Neuron (in vitro differentiated cells): Measurements from ENCODE around the gene COMMD2.

Experiments
- H2AFZ ChIP-seq: one replicate; pipeline ENCODE4 v1.6.1; 2013; ENCODE audit warnings: low read depth, mild to moderate bottlenecking, inconsistent platforms, low read length, moderate library complexity
- H3K27me3 ChIP-seq: one replicate; pipeline ENCODE4 v1.6.1; 2013; ENCODE audit warnings: low read length; ENCODE audit not compliant: insufficient read depth
- H3K36me3 ChIP-seq: one replicate; pipeline ENCODE4 v1.6.1; 2013; ENCODE audit warnings: low read length; ENCODE audit not compliant: insufficient read depth
- H3K4me1 ChIP-seq: one replicate; pipeline ENCODE4 v1.6.1; 2013; ENCODE audit warnings: low read length; ENCODE audit not compliant: insufficient read depth
- H3K4me3 ChIP-seq: 2 replicates; pipeline ENCODE4 v1.5.1; 2013; ENCODE audit warnings: mild to moderate bottlenecking, low read length, moderate library complexity
- H3K9me3 ChIP-seq: one replicate; pipeline ENCODE4 v1.6.1; 2013; ENCODE audit warnings: low read length

COMMD2 gene

DNA sequence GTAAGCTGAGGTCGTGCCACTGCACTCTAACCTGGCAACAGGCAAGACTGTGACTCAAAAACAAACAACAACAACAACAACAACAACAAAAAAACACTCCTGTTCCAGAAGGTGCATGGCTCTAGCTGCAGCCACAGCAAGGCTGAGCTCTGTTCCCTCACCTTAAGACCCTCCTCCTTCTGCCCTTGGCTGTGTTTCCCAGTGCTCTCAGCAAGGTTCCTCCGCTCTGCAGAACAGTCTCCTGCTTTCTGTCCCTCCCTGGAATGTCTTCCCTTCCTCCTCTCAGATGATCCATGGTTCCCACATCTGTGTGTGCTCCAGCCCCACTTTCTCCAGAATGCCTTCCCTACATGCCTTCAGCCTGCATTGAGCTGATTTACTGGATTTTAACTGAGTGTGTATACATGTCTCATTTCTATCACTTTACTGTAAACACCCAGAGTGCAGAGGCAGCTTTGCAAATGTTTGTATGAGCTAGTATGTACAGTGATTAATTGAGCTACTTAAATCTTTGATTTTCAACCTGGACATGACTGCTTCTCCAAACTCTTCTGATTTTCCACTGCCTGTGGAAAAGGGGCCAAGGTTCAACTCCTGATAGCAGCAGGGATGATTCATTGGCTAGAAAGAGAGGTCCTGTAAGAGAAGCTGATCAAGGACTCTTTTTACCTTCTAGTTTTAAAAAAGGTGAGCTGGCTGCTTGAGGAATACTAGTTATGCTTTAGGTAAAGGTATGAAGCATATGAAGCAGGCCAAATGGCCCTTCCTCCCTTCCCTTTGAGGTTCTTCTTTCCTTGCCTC lies 25.3 kb upstream of the COMMD2 start:
- Histone ChIP-seq H2AFZ (no peak overlapping the region), H3K27me3 (peaks cover 10% of the 10 kb centered on the region), H3K36me3 (no peaks in the 10 kb centered on the region), H3K4me3 (no peak overlapping the region), H3K9me3 (no peaks in the 10 kb centered on the region), H3K4me1 (no peaks in the 10 kb centered on the region)

DNA sequence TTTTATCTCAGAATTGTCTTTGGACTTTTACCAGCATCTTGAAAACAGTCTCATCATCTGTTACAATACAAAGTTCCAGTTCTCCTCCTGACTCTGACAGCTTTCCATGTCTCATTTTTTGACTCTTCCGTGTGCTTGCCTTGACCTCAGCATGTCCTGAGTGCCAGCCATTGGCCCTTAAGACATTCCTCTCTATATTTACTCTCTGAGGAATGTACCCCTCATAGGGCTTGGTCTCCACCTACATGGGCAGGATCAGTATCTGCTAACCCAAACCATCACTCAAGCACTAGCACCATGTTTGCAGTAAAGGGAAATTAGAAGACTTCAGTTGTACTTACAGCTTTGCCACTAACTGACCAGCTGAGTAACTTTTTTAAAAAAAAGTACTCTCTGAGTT lies 23.9 kb upstream of the COMMD2 start:
- H3K4me1 ChIP-seq: no peaks in the 10 kb centered on the region
- H3K27me3 ChIP-seq: peaks cover 10% of the 10 kb centered on the region
- no peak overlapping the region for H2AFZ ChIP-seq
- H3K4me3 ChIP-seq: no peak overlapping the region
- no peaks in the 10 kb centered on the region for H3K36me3 ChIP-seq
- no peaks in the 10 kb centered on the region for H3K9me3 ChIP-seq

DNA sequence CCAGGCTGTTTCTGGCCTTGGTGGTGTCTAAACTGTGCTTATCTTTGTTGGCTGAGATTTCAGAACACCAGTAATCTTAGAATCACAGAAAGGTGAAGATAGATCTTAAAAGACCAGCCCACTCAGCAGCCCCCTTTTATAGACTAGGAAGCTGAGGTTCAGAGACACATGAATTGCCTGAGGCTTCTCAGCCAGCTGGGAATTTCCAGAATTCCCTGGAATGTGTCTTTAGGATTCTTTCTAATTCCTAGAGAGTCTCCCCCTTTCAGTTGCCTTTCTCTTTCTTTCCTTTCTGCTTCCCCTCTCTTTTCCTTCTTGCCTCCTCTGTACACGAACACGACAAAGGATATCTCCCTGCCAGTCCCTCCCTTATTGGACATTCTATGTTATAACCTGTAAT lies 20.6 kb upstream of the COMMD2 start:
- Histone ChIP-seq H2AFZ (no peak overlapping the region), H3K36me3 (no peaks in the 10 kb centered on the region), H3K9me3 (no peaks in the 10 kb centered on the region), H3K4me1 (no peaks in the 10 kb centered on the region), H3K27me3 (peaks cover 8% of the 10 kb centered on the region), H3K4me3 (no peak overlapping the region)

DNA sequence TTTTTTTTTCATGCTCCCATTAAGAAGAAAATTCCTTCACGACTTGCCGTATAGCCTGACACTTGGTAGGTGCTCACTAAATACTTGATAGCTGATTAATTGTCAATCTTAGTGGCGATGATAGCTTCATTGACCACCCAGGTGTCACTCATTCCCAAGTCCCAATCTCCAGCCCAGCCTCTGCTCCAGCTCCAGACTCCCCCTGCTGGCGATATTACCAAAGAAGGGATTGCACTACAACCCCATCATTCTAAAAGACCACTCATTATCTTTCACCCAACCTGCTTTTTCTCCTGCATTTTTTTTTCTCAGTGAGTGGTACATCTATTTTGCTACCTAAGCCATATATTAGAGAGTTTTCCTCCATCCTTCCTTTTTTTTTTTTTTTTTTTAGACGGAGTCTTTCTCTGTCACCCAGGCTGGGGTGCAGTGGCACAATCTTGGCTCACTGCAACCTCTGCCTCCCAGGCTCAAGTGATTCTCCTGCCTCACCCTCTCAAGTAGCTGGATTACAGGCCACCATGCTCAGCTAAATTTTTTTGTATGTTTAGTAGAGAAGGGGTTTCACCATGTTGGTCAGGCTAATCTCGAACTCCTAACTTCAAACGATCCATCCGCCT lies 19.5 kb upstream of the COMMD2 start:
- Histone ChIP-seq H3K4me3 (no peak overlapping the region), H3K27me3 (peaks cover 8% of the 10 kb centered on the region), H3K9me3 (no peaks in the 10 kb centered on the region), H3K36me3 (no peaks in the 10 kb centered on the region), H3K4me1 (peaks cover 3% of the 10 kb centered on the region), H2AFZ (no peak overlapping the region)

DNA sequence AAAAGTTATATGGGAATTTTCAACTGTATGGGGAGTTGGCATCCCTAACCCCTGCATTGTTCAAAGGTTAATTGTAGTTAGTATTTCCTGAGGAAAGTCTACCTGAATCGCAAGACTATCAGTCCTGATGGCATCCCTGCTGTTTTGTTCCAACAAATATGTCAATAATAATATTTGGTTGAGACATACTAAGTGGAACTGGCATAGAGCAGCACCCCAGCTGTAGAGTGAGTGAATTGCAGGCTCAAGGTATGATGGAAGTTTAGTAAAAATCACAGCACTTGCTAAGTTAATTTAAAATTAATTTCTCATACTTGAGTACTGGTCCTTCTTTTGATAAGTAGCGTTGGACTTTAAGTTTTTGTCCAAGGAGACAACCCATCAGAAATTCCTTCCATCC lies 18.0 kb upstream of the COMMD2 start:
- Histone ChIP-seq H3K27me3 (peaks cover 8% of the 10 kb centered on the region), H2AFZ (no peak overlapping the region), H3K4me1 (peaks cover 3% of the 10 kb centered on the region), H3K9me3 (no peaks in the 10 kb centered on the region), H3K36me3 (no peaks in the 10 kb centered on the region), H3K4me3 (no peak overlapping the region)

DNA sequence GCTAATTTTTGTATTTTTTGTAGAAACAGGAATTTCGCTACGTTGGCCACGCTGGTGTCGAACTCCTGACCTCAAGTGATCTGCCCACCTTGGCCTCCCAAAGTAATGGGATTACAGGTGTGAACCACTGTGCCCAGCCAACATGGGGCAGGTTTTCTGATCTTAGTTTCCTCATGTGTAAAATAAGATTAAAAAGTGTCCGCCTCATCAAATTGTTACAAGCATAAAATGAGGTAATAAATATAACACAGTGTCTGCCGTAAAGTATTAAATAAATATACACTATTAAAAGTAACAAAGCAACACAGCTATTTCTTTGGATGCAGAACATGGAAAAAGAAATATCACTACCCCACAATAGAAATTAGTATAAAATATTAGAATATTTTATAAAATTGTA lies 16.4 kb upstream of the COMMD2 start:
- H3K4me1 ChIP-seq: peaks cover 3% of the 10 kb centered on the region
- no peak overlapping the region for H3K4me3 ChIP-seq
- H3K36me3 ChIP-seq: no peaks in the 10 kb centered on the region
- no peak overlapping the region for H2AFZ ChIP-seq
- H3K9me3 ChIP-seq: no peaks in the 10 kb centered on the region
- H3K27me3 ChIP-seq: peaks cover 6% of the 10 kb centered on the region

DNA sequence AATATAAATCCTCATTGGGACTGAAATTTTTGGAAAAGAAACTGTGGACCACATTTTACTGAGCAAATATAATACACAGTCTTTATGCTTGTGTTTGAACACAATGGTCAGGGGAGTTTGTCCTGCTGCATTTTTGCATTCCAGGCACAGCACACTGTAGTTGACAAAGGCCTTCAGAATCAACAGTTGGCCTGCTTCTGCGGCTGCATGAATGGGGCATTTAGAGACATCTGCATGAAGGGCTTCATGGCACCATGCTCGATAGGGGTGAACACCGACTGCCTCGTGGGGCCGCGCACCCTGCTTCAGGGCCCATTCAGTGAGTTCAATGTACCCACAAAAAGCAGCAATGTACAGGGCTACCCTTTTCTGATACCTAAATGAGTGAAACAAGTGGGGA lies 15.4 kb upstream of the COMMD2 start:
- Histone ChIP-seq H3K4me3 (no peak overlapping the region), H2AFZ (no peak overlapping the region), H3K36me3 (no peaks in the 10 kb centered on the region), H3K27me3 (peaks cover 16% of the 10 kb centered on the region), H3K4me1 (peaks cover 3% of the 10 kb centered on the region), H3K9me3 (no peaks in the 10 kb centered on the region)

DNA sequence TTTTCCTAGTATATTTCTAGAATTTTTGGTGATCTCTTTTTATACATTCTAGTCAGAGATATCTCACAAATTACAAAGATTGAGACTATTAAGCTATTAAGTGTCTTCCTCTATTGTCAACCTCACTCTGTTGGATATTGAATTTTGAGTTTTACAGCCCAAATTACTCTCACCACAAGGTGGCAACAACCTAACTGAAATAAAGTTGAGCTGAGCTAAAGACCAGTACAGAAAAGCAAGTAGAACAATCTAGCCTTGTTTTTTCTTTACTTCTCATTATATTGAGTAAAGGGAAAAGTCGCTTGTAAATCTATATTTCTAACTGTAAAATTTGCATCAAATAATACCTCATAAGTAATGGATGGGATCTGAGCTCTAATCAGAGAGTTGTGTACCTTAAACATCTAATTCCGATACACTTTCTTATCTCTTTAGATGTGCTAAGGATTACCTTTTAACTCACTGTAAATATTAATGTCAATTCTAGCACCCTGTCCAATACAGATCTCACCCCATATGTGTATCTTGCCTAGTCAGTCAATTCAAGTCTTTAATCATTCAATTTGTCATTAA lies 13.6 kb upstream of the COMMD2 start:
- Histone ChIP-seq H3K4me3 (no peak overlapping the region), H2AFZ (no peak overlapping the region)

DNA sequence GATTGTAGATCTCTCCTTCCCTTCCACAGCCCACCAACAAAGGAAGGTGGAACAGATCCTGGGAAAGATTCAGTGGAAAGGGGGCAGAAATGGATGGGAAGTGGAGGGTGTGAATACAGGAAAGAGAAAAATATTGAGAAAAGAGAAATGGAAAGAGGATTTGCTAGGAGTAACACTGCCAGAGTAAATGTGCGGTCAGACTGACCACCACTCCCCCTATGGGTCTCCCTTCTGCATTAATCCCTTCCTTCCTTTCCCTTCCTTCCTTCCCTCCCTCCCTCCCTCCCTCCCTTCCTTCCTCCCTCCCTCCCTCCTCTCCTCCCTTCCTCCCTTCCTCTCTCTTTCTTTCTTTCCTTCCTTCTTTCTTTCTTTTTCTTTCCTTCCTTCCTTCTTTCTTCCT lies 12.0 kb upstream of the COMMD2 start:
- H2AFZ ChIP-seq: no peak overlapping the region
- peaks cover 28% of the 10 kb centered on the region for H3K27me3 ChIP-seq
- H3K9me3 ChIP-seq: no peaks in the 10 kb centered on the region
- H3K4me1 ChIP-seq: peaks cover 3% of the 10 kb centered on the region
- H3K36me3 ChIP-seq: no peaks in the 10 kb centered on the region
- no peak overlapping the region for H3K4me3 ChIP-seq

More for the DNA sequence above, 13.6 kb upstream of the COMMD2 start:
- Histone ChIP-seq H3K36me3 (no peaks in the 10 kb centered on the region), H3K27me3 (peaks cover 25% of the 10 kb centered on the region), H3K4me1 (peaks cover 3% of the 10 kb centered on the region), H3K9me3 (no peaks in the 10 kb centered on the region)

DNA sequence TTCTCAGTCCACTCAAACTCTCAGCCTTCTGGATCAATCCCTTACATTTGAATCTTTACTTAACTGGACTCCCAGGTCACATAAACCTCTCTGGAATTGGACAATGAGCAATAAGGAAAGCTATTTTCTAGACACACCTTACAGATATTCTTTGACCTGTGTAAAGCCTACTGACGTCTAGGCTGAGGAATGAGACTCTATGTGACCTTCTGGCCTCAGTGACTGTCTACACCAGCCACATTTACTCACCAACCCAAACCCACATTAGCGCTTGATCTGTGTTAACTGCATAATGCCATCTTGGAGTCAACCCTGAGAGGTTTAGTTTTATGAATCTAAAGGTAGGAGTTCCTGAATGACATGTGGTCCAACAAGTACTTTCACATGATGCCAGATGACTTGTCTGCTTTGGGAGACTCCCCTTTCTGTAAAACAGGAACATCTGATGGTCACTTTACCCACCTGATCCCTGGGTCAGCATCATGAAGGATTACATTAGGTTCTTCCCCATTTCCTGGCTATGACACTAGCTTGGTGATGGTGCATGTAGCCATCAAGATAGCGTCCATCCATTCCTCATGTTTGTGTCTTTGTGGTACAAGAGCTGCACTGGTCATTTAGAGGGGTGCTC lies 11.4 kb upstream of the COMMD2 start:
- H3K27me3 ChIP-seq: peaks cover 28% of the 10 kb centered on the region
- peaks cover 3% of the 10 kb centered on the region for H3K4me1 ChIP-seq

DNA sequence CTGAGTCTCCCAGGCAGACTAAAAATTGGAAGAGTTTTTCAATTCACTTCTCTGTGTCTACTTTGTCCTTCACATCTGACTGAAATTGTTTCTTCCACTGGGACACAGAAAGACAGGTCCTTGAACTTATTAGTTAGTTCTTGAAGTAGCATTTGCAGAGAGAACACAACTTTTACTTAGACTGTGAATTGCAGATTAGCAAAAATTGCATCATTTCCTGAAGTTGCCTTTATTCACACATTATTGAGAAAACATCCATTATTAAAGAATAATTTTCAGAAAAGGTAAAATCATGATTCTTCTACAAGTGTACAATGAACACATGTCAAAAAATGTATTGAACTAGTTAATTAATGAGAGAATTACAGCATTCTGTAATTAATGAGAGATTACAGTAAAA lies 1.4 kb upstream of the COMMD2 start:
- Histone ChIP-seq H3K4me1 (peaks cover 13% of the 10 kb centered on the region), H3K9me3 (no peaks in the 10 kb centered on the region), H3K27me3 (peaks cover 8% of the 10 kb centered on the region), H3K4me3 (no peak overlapping the region), H3K36me3 (peaks cover 18% of the 10 kb centered on the region), H2AFZ (peak overlapping the region; percentile 97)

More for the DNA sequence above, 11.4 kb upstream of the COMMD2 start:
- Histone ChIP-seq H2AFZ (no peak overlapping the region), H3K9me3 (no peaks in the 10 kb centered on the region), H3K4me3 (no peak overlapping the region), H3K36me3 (no peaks in the 10 kb centered on the region)

DNA sequence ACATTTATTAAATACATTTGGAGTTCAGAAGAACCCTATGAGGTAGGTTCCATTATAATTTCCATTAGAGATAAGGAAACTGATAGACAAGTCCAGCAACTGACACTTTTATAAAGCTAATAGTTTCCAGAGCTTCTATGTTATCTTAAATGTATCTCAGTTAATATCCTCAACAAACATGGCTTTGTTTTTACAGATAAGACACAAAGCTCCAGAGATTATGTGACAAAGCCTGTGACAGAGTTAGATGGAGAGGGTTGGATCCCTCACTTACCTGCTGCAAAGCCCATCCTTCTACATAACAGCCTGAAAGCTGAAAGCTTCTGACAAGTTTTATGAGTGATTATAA lies 473 bp upstream of the COMMD2 start:
- H3K9me3 ChIP-seq: no peaks in the 10 kb centered on the region
- H3K4me3 ChIP-seq: peak overlapping the region; percentile 77
- H3K36me3 ChIP-seq: peaks cover 28% of the 10 kb centered on the region
- peak overlapping the region; percentile 97 for H2AFZ ChIP-seq
- H3K4me1 ChIP-seq: peaks cover 13% of the 10 kb centered on the region
- peaks cover 8% of the 10 kb centered on the region for H3K27me3 ChIP-seq

DNA sequence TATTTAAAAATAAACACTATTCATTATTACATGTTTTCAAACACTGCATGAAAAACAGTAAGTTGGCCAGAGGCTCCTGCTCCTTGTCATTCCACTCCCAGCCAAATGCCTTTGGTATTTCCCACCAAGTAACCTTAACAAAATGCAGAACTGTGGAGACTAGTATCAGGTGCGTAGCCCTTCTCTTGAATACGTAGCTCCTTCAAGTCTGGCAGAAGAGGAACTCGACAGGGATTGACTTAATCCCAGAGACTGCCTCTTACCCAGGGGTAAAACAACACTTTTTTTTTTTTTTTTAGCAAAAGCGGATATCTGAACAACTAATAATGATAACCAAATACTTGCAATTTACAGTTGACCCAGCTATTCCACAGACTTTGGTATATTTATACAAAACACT lies 738 bp downstream of the COMMD2 start:
- peak overlapping the region; percentile 97 for H2AFZ ChIP-seq
- H3K9me3 ChIP-seq: no peaks in the 10 kb centered on the region
- H3K4me3 ChIP-seq: peak overlapping the region; percentile 77
- peaks cover 13% of the 10 kb centered on the region for H3K4me1 ChIP-seq
- H3K27me3 ChIP-seq: peaks cover 4% of the 10 kb centered on the region
- H3K36me3 ChIP-seq: peaks cover 37% of the 10 kb centered on the region
